GM15510 (cell line): Measurements from ENCODE around the gene ABCA10.

ENCODE experiments used
- POLR2A ChIP-seq: IDR thresholded peaks from 3 replicates; pipeline ENCODE4 v1.6.1; 2011; ENCODE audit warnings: borderline replicate concordance; ENCODE audit not compliant: insufficient read length; ENCODE audit errors: extremely low read depth

Gene ABCA10

GRCh38 chr17:69232650-69233049, 4.0 kb upstream of the ABCA10 start:
- no peak for TF ChIP-seq POLR2A

- TF ChIP-seq POLR2A: no peak
Measured at GRCh38 chr17:69231521-69231920, 2.9 kb upstream of the ABCA10 start.

- TF ChIP-seq POLR2A: no peak
Measured at GRCh38 chr17:69230939-69231338, 2.3 kb upstream of the ABCA10 start.

- TF ChIP-seq POLR2A: no peak
Measured at GRCh38 chr17:69228018-69228417, 606 bp downstream of the ABCA10 start.

GRCh38 chr17:69227541-69227940, 1.1 kb downstream of the ABCA10 start:
- no peak for TF ChIP-seq POLR2A

- no peak for TF ChIP-seq POLR2A
Measured at GRCh38 chr17:69223809-69224208, 4.8 kb downstream of the ABCA10 start.

GRCh38 chr17:69222707-69223258, 5.8 kb downstream of the ABCA10 start:
- TF ChIP-seq POLR2A: no peak

GRCh38 chr17:69220098-69220497, 8.5 kb downstream of the ABCA10 start:
- TF ChIP-seq POLR2A: no peak

GRCh38 chr17:69218986-69219385, 9.6 kb downstream of the ABCA10 start:
- no peak for TF ChIP-seq POLR2A

- no peak for TF ChIP-seq POLR2A
Measured at GRCh38 chr17:69213059-69213813, 15.4 kb downstream of the ABCA10 start.

- no peak for TF ChIP-seq POLR2A
Measured at GRCh38 chr17:69208640-69209039, 20.0 kb downstream of the ABCA10 start.

GRCh38 chr17:69207151-69207550, 21.5 kb downstream of the ABCA10 start:
- no peak for TF ChIP-seq POLR2A

GRCh38 chr17:69198238-69198637, 30.4 kb downstream of the ABCA10 start:
- TF ChIP-seq POLR2A: no peak

GRCh38 chr17:69192754-69193153, 35.9 kb downstream of the ABCA10 start:
- TF ChIP-seq POLR2A: no peak

GRCh38 chr17:69188796-69189195, 39.8 kb downstream of the ABCA10 start:
- TF ChIP-seq POLR2A: no peak

GRCh38 chr17:69188064-69188463, 40.6 kb downstream of the ABCA10 start:
- TF ChIP-seq POLR2A: no peak

GRCh38 chr17:69187294-69187693, 41.3 kb downstream of the ABCA10 start:
- TF ChIP-seq POLR2A: no peak

- no peak for TF ChIP-seq POLR2A
Measured at GRCh38 chr17:69179227-69179952, 49.2 kb downstream of the ABCA10 start.
